Liver (tissue), 9 donors: ENCODE data around the gene C6orf89. TPM values are rescaled to one million over a fixed set of nuclear protein-coding genes. Genes with fewer than 3 reads are reported as not detected.

Experiments
- DNase-seq: peaks from one replicate; pipeline ENCODE4 v3.0.0-alpha.2; 2017; ENCODE audit warnings: low spot score
- H3K27ac ChIP-seq, 2 donors: one replicate each; pipeline ENCODE4 v1.7.0; 2013; ENCODE audit warnings: inconsistent platforms in 2 of 2, low read length in 2 of 2, control low read depth in 1 of 2, low read depth in 1 of 2, mild to moderate bottlenecking in 1 of 2
- H3K27me3 ChIP-seq, 4 donors: one replicate each; pipeline versions ENCODE4 v1.6.1 to v1.7.0; 2013; ENCODE audit warnings: low read length in 3 of 4, inconsistent platforms in 1 of 4, mild to moderate bottlenecking in 1 of 4, moderate library complexity in 1 of 4; ENCODE audit not compliant: control insufficient read depth in 4 of 4, insufficient read depth in 4 of 4
- H3K36me3 ChIP-seq, 4 donors: one replicate each; pipeline versions ENCODE4 v1.6.1 to v1.7.0; 2013; ENCODE audit warnings: low read length in 3 of 4, mild to moderate bottlenecking in 3 of 4, low read depth in 1 of 4, moderate library complexity in 1 of 4; ENCODE audit not compliant: control insufficient read depth in 4 of 4, insufficient read depth in 3 of 4
- H3K4me1 ChIP-seq, 4 donors: one replicate each; pipeline versions ENCODE4 v1.6.1 to v1.7.0; 2013; ENCODE audit warnings: low read length in 3 of 4, mild to moderate bottlenecking in 3 of 4, moderate library complexity in 1 of 4; ENCODE audit not compliant: control insufficient read depth in 4 of 4, insufficient read depth in 4 of 4
- H3K4me3 ChIP-seq, 3 donors: one replicate each; pipeline versions ENCODE4 v1.6.1 to v1.7.0; 2013; ENCODE audit warnings: low read length in 3 of 3, control low read depth in 1 of 3, low read depth in 1 of 3, mild to moderate bottlenecking in 1 of 3
- H3K9ac ChIP-seq, 2 donors: one replicate each; pipeline ENCODE4 v1.7.0; 2013; ENCODE audit warnings: low read length in 2 of 2, mild to moderate bottlenecking in 2 of 2, moderate library complexity in 2 of 2, control low read depth in 1 of 2, low read depth in 1 of 2
- H3K9me3 ChIP-seq, 4 donors: one replicate each; pipeline versions ENCODE4 v1.6.1 to v1.7.0; 2013; ENCODE audit warnings: low read length in 3 of 4; ENCODE audit not compliant: control insufficient read depth in 4 of 4
- CTCF ChIP-seq: fragments of 150-350 bp; IDR thresholded peaks from 2 replicates; pipeline ENCODE4 v1.5.1; 2017; ENCODE audit warnings: improper control_type of control experiment, low read depth, low read length; ENCODE audit not compliant: missing input control
- EGR1 ChIP-seq, 2 donors: IDR thresholded peaks; 2 replicates each; pipeline ENCODE4 v1.6.1; 2016 to 2018; ENCODE audit warnings: antibody characterized with exemption in 2 of 2, low read depth in 2 of 2
- FOXA1 ChIP-seq: IDR thresholded peaks from 2 replicates; pipeline ENCODE4 v1.6.1; 2016; ENCODE audit warnings: antibody characterized with exemption
- FOXA2 ChIP-seq: IDR thresholded peaks from 2 replicates; pipeline ENCODE4 v1.6.1; 2016; ENCODE audit warnings: antibody characterized with exemption
- GABPA ChIP-seq, 2 donors: IDR thresholded peaks in 1 of 2; conservative IDR thresholded peaks in 1 of 2; 2 replicates each; pipeline ENCODE4 v1.6.1; 2016; ENCODE audit warnings: antibody characterized with exemption in 2 of 2, mild to moderate bottlenecking in 1 of 2, moderate library complexity in 1 of 2
- HNF4A ChIP-seq, 2 donors: conservative IDR thresholded peaks; 2 replicates each; pipeline ENCODE4 v1.6.1; 2016; ENCODE audit warnings: antibody characterized with exemption in 2 of 2, mild to moderate bottlenecking in 2 of 2
- HNF4G ChIP-seq: IDR thresholded peaks from 2 replicates; pipeline ENCODE4 v1.6.1; 2016; ENCODE audit warnings: antibody characterized with exemption
- JUND ChIP-seq, 2 donors: IDR thresholded peaks; 2 replicates each; pipeline ENCODE4 v1.6.1; 2016; ENCODE audit warnings: antibody characterized with exemption in 2 of 2
- NR2F2 ChIP-seq: IDR thresholded peaks from 2 replicates; pipeline ENCODE4 v1.6.1; 2016; ENCODE audit warnings: antibody characterized with exemption
- RAD21 ChIP-seq, 2 donors: IDR thresholded peaks; 2 replicates each; pipeline ENCODE4 v1.6.1; 2016; ENCODE audit warnings: antibody characterized with exemption in 2 of 2, mild to moderate bottlenecking in 2 of 2
- RXRA ChIP-seq, 2 donors: IDR thresholded peaks; 2 replicates each; pipeline ENCODE4 v1.6.1; 2017 to 2018; ENCODE audit warnings: antibody characterized with exemption in 2 of 2, mild to moderate bottlenecking in 1 of 2
- SP1 ChIP-seq: IDR thresholded peaks from 2 replicates; pipeline ENCODE4 v1.6.1; 2018; ENCODE audit warnings: antibody characterized with exemption, mild to moderate bottlenecking
- TAF1 ChIP-seq: conservative IDR thresholded peaks from 2 replicates; pipeline ENCODE4 v1.6.1; 2016; ENCODE audit warnings: antibody characterized with exemption, mild to moderate bottlenecking
- YY1 ChIP-seq: IDR thresholded peaks from 2 replicates; pipeline ENCODE4 v1.6.1; 2016; ENCODE audit warnings: antibody characterized with exemption, mild to moderate bottlenecking
- ZBTB33 ChIP-seq: IDR thresholded peaks from 2 replicates; pipeline ENCODE4 v1.6.1; 2016; ENCODE audit warnings: antibody characterized with exemption
- WGBS: extraction: QIAGEN DNeasy Blood & Tissue Kit; methylation state at CpG from one replicate; pipeline ENCODE4 v1.1.7; 2013; 5-methylcytosine and 5-hydroxymethylcytosine counted together
- polyA plus RNA-seq, 2 donors: library from polyadenylated mRNA; stranded (reverse) in 1 of 2; unstranded in 1 of 2; fragments of 200-250 nt in 1 of 2; fragments of >200 nt in 1 of 2; fragmentation: Nextera tagmentation in 1 of 2; extraction: Ambion mirVana in 1 of 2; gene quantifications; one replicate each; pipeline versions ENCODE4 v1.2.1 to v1.2.3, GENCODE V29; 2013 to 2015
- total RNA-seq, 2 donors: library from RNA; depleted of rRNA; stranded (reverse); fragments of >200 nt; gene quantifications; one replicate each; pipeline ENCODE4 v1.2.3, GENCODE V29; 2014
- TF ChIP-seq, protein P1 (sequence below): IDR thresholded peaks from 2 replicates; pipeline ENCODE4 v1.6.1; 2016; ENCODE audit warnings: antibody characterized with exemption
- TF ChIP-seq, protein P2 (sequence below): IDR thresholded peaks from 2 replicates; pipeline ENCODE4 v1.6.1; 2016; ENCODE audit warnings: antibody characterized with exemption, mild to moderate bottlenecking
- donor health status: healthy.
- donor health status: healthy.
- donor health status: healthy.
- donor health status: healthy.
- donor health status: healthy.

C6orf89 gene
- total and polyA plus RNA-seq, 4 donors, result 14.0 to 27.2 (median 21.0) TPM

GRCh38 chr6:36838896-36839748 is 46.6 kb upstream of the C6orf89 start, which contains the start of gene CPNE5 (continued):
- TF ChIP-seq CTCF (no peak), HNF4G (no peak), JUND (IDR thresholded peaks at IDR 0.05) (no peak), NR2F2 (no peak), TAF1 (no peak), RAD21 (IDR thresholded peaks at IDR 0.05) (no peak), SP1 (no peak)

DNA sequence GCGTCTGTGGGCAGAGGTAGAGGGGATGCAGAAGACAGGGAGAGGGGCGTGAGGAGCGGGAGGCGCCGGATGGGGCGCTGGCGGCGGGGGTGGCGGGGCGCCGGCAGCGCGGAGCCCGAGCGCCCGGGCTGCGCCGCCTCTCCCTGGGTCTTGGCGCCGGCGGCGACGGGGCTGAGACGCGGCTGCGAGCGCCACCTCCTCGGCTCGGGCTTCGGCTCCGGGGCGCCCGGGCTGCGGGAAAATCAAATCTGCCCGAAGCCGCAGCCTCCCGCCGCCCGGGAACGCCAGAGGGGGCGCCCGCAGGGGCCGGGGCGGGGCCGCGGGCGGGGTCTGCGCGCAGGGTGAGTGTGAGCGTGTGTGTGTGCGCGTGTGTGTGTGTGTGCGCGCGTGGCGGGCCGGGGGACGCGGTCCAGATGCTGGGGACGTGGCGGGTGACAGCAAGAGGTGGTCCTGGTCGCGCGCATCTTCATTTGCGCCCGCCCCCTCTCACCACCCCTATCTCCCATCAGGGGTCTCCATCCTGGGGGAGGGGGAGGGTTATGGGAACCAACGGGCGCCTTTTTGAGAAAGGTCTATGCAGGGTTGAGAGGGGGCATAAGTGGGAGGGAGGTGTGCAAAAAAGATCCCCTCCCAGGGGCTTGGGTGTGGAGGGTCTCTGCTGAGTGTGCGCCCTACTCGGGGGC is 45.9 kb upstream of the C6orf89 start:
- WGBS, result 2% methylated on average over 70 of the region's 70 CpGs
- no peak overlapping the region for H3K9ac ChIP-seq
- H3K36me3 ChIP-seq, result no peaks in the 10 kb centered on the region
- DNase-seq, result no peak
- TF ChIP-seq YY1 (no peak), GABPA (IDR thresholded peaks at IDR 0.05 in 1 of 2, conservative IDR thresholded peaks at IDR 0.05 in 1 of 2) (no peak), RAD21 (IDR thresholded peaks at IDR 0.05) (no peak), JUND (IDR thresholded peaks at IDR 0.05) (no peak), HNF4G (no peak), FOXA1 (no peak), SP1 (no peak), RXRA (IDR thresholded peaks at IDR 0.05) (no peak), EGR1 (IDR thresholded peaks at IDR 0.05; ENCODE audit: low read depth in 2 of 2) (no peak), TAF1 (no peak), FOXA2 (no peak), HNF4A (conservative IDR thresholded peaks at IDR 0.05) (no peak), ZBTB33 (no peak)
- TF ChIP-seq, protein P1, sequence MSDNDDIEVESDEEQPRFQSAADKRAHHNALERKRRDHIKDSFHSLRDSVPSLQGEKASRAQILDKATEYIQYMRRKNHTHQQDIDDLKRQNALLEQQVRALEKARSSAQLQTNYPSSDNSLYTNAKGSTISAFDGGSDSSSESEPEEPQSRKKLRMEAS, result no peak
- TF ChIP-seq, protein P2, sequence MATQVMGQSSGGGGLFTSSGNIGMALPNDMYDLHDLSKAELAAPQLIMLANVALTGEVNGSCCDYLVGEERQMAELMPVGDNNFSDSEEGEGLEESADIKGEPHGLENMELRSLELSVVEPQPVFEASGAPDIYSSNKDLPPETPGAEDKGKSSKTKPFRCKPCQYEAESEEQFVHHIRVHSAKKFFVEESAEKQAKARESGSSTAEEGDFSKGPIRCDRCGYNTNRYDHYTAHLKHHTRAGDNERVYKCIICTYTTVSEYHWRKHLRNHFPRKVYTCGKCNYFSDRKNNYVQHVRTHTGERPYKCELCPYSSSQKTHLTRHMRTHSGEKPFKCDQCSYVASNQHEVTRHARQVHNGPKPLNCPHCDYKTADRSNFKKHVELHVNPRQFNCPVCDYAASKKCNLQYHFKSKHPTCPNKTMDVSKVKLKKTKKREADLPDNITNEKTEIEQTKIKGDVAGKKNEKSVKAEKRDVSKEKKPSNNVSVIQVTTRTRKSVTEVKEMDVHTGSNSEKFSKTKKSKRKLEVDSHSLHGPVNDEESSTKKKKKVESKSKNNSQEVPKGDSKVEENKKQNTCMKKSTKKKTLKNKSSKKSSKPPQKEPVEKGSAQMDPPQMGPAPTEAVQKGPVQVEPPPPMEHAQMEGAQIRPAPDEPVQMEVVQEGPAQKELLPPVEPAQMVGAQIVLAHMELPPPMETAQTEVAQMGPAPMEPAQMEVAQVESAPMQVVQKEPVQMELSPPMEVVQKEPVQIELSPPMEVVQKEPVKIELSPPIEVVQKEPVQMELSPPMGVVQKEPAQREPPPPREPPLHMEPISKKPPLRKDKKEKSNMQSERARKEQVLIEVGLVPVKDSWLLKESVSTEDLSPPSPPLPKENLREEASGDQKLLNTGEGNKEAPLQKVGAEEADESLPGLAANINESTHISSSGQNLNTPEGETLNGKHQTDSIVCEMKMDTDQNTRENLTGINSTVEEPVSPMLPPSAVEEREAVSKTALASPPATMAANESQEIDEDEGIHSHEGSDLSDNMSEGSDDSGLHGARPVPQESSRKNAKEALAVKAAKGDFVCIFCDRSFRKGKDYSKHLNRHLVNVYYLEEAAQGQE, result no peak
- H3K27ac ChIP-seq, result no peak overlapping the region
- H3K4me1 ChIP-seq, result peaks cover 6 to 19% (median 11%) of the 10 kb centered on the region in 4 donors
- no peaks in the 10 kb centered on the region for H3K9me3 ChIP-seq
- peaks cover 0 to 6% (median 2%) of the 10 kb centered on the region in 4 donors for H3K27me3 ChIP-seq
- peak overlapping the region in 1 of 3 donors; percentile 53 for H3K4me3 ChIP-seq
